Activated CD8-positive, alpha-beta T cell treated with anti-CD3 and anti-CD28 coated beads for 36 hours (primary cell): ENCODE measurements around the gene DDX42. TPM values are rescaled to one million over a fixed set of nuclear protein-coding genes. Genes with fewer than 3 reads are reported as not detected.

Experiments used
- ATAC-seq: fragments of 200-7000 bp; cut with Tn5 transposase; one replicate; pipeline ENCODE4 v1.10.0; 2021; ENCODE audit warnings: mild to moderate bottlenecking, moderate library complexity
- CTCF ChIA-PET: fragments of 350-600 bp; sonication (Branson Sonifier 250); formaldehyde crosslinking; loops from one replicate; lab custom pipeline; 2021; ENCODE audit warnings: antibody characterized with exemption; lab: Charles Lee
- POLR2A ChIA-PET: fragments of 350-600 bp; sonication (Branson Sonifier 250); formaldehyde crosslinking; loops from one replicate; lab custom pipeline; 2021; ENCODE audit warnings: antibody characterized with exemption; lab: Charles Lee
- DNase-seq: peaks from one replicate; pipeline ENCODE4 v3.0.0-alpha.2; 2020
- H3K27ac Mint-ChIP-seq: one replicate; pipeline ENCODE4 v1.8.0; 2021; ENCODE audit warnings: mild to moderate bottlenecking, mixed read lengths
- H3K27me3 Mint-ChIP-seq: one replicate; pipeline ENCODE4 v1.8.0; 2021; ENCODE audit warnings: mixed read lengths
- H3K36me3 Mint-ChIP-seq: one replicate; pipeline ENCODE4 v1.8.0; 2021; ENCODE audit warnings: low read depth, mixed read lengths
- H3K4me1 Mint-ChIP-seq: one replicate; pipeline ENCODE4 v1.8.0; 2021; ENCODE audit warnings: low read depth, mixed read lengths
- H3K4me3 Mint-ChIP-seq: one replicate; pipeline ENCODE4 v1.8.0; 2021; ENCODE audit warnings: mild to moderate bottlenecking, moderate library complexity, mixed read lengths
- H3K9me3 Mint-ChIP-seq: one replicate; pipeline ENCODE4 v1.8.0; 2021; ENCODE audit warnings: mixed read lengths
- CTCF ChIP-seq: fragments of 200-600 bp; IDR thresholded peaks from one replicate; pipeline ENCODE4 v1.8.0; 2022; ENCODE audit warnings: antibody characterized with exemption, mild to moderate bottlenecking
- intact Hi-C: fragments of 100-400 bp; cut with micrococcal nuclease; formaldehyde crosslinking; loops from one replicate; pipeline ENCODE4 v1.10.0; 2022
- total RNA-seq, 2 experiments: library from RNA; stranded (reverse); gene quantifications; one replicate each; pipeline ENCODE4 v1.2.3, GENCODE V29; 2021

The DDX42 gene
- total RNA-seq, 2 experiments from 2014 or later: 91.9 to 96.0 TPM

GRCh38 chr17:63773272-63774140 is 464 bp upstream of the DDX42 start, which contains the start of gene CCDC47:
Gene CCDC47 (minus strand): TSS chr17:63773597. CDS start chr17:63766175, 7,422 bp downstream.
- Mint-ChIP-seq H3K4me1 (peaks cover 48% of the 10 kb centered on the region), H3K4me3 (peak within 1 kb of the TSS; percentile 88), H3K9me3 (no peaks in the 10 kb centered on the region), H3K36me3 (peaks cover 54% of the 10 kb centered on the region), H3K27me3 (no peaks in the 10 kb centered on the region), H3K27ac (peak within 1 kb of the TSS; percentile 100)
- POLR2A ChIA-PET: interaction anchor here (0.5 to 6.2 kb wide), 35 partner anchors 9 to 371 kb away, joined by 3 to 96 read pairs (median 5); partner anchors contain the start of genes FTSJ3, LIMD2, PSMC5 and SMARCD2
- intact Hi-C loops: loop anchor here (2.0 kb wide), 1 partner anchor 33 kb away; the partner anchor contains the start of gene STRADA
- peak; percentile 86 for ATAC-seq
- DNase-seq: peak; percentile 98
- CTCF ChIA-PET: interaction anchor here (0.6 to 2.1 kb wide), 13 partner anchors 10 to 92 kb away, joined by 3 to 7 read pairs (median 4); no protein-coding TSS in a partner anchor
- TF ChIP-seq CTCF: no peak

- H3K27me3 Mint-ChIP-seq: no peaks in the 10 kb centered on the region
- no peak for TF ChIP-seq CTCF
- CTCF ChIA-PET: interaction anchor here (1.3 to 2.1 kb wide), 6 partner anchors 9 to 65 kb away, joined by 4 to 6 read pairs (median 5); no protein-coding TSS in a partner anchor
- no peak for DNase-seq
- H3K27ac Mint-ChIP-seq: peak overlapping the region; percentile 100
- peak overlapping the region; percentile 88 for H3K4me3 Mint-ChIP-seq
- peaks cover 53% of the 10 kb centered on the region for H3K4me1 Mint-ChIP-seq
- intact Hi-C loops: loop anchor here (5.0 kb wide), 1 partner anchor 52 kb away; the partner anchor contains the start of genes FTSJ3 and PSMC5
- POLR2A ChIA-PET: interaction anchor here (1.1 to 6.2 kb wide), 13 partner anchors 8 to 371 kb away, joined by 3 to 96 read pairs (median 8); partner anchors contain the start of genes FTSJ3, LIMD2, PSMC5 and SMARCD2
- no peaks in the 10 kb centered on the region for H3K9me3 Mint-ChIP-seq
- H3K36me3 Mint-ChIP-seq: peaks cover 62% of the 10 kb centered on the region
- ATAC-seq: no peak
These were observed 947 bp downstream of the DDX42 start for GRCh38 chr17:63774969-63775265.

GRCh38 chr17:63775420-63775819 is 1.4 kb downstream of the DDX42 start:
- Mint-ChIP-seq H3K9me3 (no peaks in the 10 kb centered on the region), H3K4me3 (peak overlapping the region; percentile 88), H3K27me3 (no peaks in the 10 kb centered on the region), H3K36me3 (peaks cover 62% of the 10 kb centered on the region), H3K4me1 (peaks cover 51% of the 10 kb centered on the region), H3K27ac (peak overlapping the region; percentile 100)
- CTCF ChIA-PET: interaction anchor here (1.2 to 2.1 kb wide), 7 partner anchors 9 to 65 kb away, joined by 3 to 6 read pairs (median 5); partner anchors contain the start of gene PSMC5
- no peak for ATAC-seq
- intact Hi-C loops: loop anchor here (5.0 kb wide), 1 partner anchor 52 kb away; the partner anchor contains the start of genes FTSJ3 and PSMC5
- TF ChIP-seq CTCF: no peak
- no peak for DNase-seq
- POLR2A ChIA-PET: interaction anchor here (0.9 to 6.2 kb wide), 11 partner anchors 8 to 370 kb away, joined by 3 to 96 read pairs (median 6); partner anchors contain the start of genes FTSJ3, LIMD2, PSMC5 and STRADA

GRCh38 chr17:63780507-63780906 is 6.5 kb downstream of the DDX42 start:
- no peak for ATAC-seq
- TF ChIP-seq CTCF: no peak
- Mint-ChIP-seq H3K27me3 (no peaks in the 10 kb centered on the region), H3K4me3 (no peak overlapping the region), H3K36me3 (peaks cover 33% of the 10 kb centered on the region), H3K4me1 (peaks cover 61% of the 10 kb centered on the region), H3K27ac (peak overlapping the region; percentile 4), H3K9me3 (no peaks in the 10 kb centered on the region)
- DNase-seq: no peak
- intact Hi-C loops: no loop called here
- CTCF ChIA-PET: interaction anchor here (1.2 to 1.5 kb wide), 2 partner anchors 13 to 22 kb away, joined by 3 to 4 read pairs; no protein-coding TSS in a partner anchor
- POLR2A ChIA-PET: interaction anchor here (1.7 kb wide), 1 partner anchor 38 kb away, joined by 6 read pairs; no protein-coding TSS in a partner anchor
